Ectodermal cell (in vitro differentiated cells): Measurements from ENCODE around the gene CENPK.

Experiments
- H3K27ac ChIP-seq: 2 replicates; pipeline ENCODE4 v1.7.0; 2013; ENCODE audit warnings: mild to moderate bottlenecking, low read depth, low read length; ENCODE audit not compliant: insufficient read depth, poor library complexity, severe bottlenecking
- H3K27me3 ChIP-seq: 2 replicates; pipeline ENCODE4 v1.7.0; 2013; ENCODE audit warnings: mild to moderate bottlenecking, low read length; ENCODE audit not compliant: insufficient read depth, control insufficient read depth, poor library complexity, severe bottlenecking
- H3K36me3 ChIP-seq: one replicate; pipeline ENCODE4 v1.7.0; 2013; ENCODE audit warnings: low read length; ENCODE audit not compliant: control insufficient read depth, insufficient read depth
- H3K4me1 ChIP-seq: one replicate; pipeline ENCODE4 v1.7.0; 2013; ENCODE audit warnings: low read length; ENCODE audit not compliant: control insufficient read depth, insufficient read depth
- H3K4me3 ChIP-seq: 2 replicates; pipeline ENCODE4 v1.7.0; 2013; ENCODE audit warnings: low read depth, low read length, control low read depth; ENCODE audit not compliant: insufficient read depth
- H3K9me3 ChIP-seq: 2 replicates; pipeline ENCODE4 v1.7.0; 2013; ENCODE audit warnings: mild to moderate bottlenecking, low read length, moderate library complexity; ENCODE audit not compliant: control insufficient read depth
- WGBS, 2 experiments: methylation state at CpG; one replicate each; pipeline ENCODE4 v1.1.7; 2013; ENCODE audit warnings: missing lambda C conversion rate in 2 of 2; 5-methylcytosine and 5-hydroxymethylcytosine counted together

Gene CENPK

DNA sequence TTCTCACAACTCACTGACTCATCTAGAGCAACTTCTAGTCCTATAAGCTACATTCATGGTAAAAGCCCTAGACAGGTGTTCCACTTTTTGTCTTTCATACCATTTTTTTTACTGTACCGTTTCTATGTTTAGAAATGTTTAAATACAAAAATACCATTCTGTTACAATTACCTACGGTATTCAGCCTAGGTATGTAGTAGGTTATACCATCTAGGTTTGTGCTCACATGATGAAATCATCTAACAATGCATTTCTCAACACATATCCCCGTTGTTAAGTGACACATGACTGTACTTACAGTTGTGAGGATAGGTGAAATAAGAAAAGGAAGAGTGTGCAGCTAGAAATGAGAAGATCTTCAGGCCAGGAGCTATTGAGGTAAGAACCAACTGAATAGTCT is 6.2 kb downstream of the CENPK start:
- 92% methylated on average over 2 of the region's 3 CpGs; no CpG with 5 or more reads in 1 of the 2 experiments for WGBS, 2 experiments
- Histone ChIP-seq H3K27me3 (no peaks in the 10 kb centered on the region), H3K4me3 (no peak overlapping the region), H3K27ac (no peak overlapping the region), H3K9me3 (no peaks in the 10 kb centered on the region), H3K36me3 (peaks cover 7% of the 10 kb centered on the region), H3K4me1 (no peaks in the 10 kb centered on the region)

DNA sequence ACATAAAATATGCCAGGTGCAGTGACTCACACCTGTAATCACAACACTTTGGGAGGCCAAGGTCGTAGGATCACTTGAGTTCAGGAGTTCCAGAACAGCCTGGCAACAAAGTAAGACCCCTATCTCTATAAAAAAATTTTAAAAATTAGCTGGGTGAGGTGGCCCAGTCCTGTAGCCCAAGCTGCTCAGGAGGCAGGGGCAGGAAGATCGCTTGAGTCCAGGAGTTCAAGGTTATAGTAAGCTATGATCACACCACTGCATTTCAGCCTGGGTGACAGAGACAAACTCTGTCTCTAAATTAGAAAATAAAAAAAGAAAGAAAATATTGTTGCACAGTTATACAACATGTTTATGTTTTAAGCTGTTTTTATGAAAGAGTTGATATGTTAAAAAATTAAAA is 6.8 kb downstream of the CENPK start:
- WGBS, 2 experiments, result 96 to 97% methylated on average over 2 of the region's 2 CpGs
- Histone ChIP-seq H3K27me3 (no peaks in the 10 kb centered on the region), H3K36me3 (peaks cover 10% of the 10 kb centered on the region), H3K4me1 (no peaks in the 10 kb centered on the region), H3K9me3 (no peaks in the 10 kb centered on the region), H3K27ac (no peak overlapping the region), H3K4me3 (no peak overlapping the region)

DNA sequence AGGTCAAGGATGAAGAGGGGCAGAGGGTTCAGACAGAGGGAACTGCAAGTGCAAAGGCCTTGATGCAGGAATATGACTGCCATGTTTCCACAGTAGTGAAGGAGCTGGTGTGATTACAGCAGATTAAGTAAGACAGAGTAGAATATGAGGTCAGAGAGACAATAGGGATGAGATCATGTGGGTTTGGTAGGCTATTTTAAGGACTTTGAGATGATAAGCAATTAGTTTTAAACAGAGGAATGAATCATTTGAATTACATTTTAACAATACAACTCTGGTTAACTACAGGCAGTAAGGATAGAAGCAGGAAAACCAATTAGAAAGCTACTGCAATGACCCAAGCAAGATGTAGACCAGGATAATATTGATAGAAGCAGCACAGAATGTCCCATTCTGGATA is 7.7 kb downstream of the CENPK start:
- Histone ChIP-seq H3K27ac (no peak overlapping the region), H3K9me3 (no peaks in the 10 kb centered on the region), H3K4me3 (no peak overlapping the region), H3K27me3 (no peaks in the 10 kb centered on the region), H3K36me3 (peaks cover 10% of the 10 kb centered on the region), H3K4me1 (no peaks in the 10 kb centered on the region)

DNA sequence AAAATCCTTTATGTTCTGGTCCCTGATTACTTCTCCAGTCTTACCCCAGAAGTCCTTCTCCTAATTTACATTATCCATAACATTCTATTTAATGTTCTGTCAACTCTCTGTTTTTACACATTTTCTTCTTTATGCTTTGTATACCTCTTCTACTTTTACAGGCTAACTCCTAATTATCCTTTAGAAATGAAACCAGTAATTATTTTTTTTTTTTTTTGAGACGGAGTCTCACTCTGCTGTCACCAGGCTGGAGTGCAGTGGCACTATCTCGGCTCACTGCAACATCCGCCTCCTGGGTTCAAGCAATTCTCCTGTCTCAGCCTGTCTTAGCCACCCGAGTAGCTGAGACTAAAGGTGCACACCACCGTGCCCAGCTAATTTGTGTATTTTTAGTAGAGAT is 9.0 kb downstream of the CENPK start:
- peaks cover 10% of the 10 kb centered on the region for H3K36me3 ChIP-seq
- H3K4me1 ChIP-seq, result no peaks in the 10 kb centered on the region
- no peak overlapping the region for H3K27ac ChIP-seq
- H3K9me3 ChIP-seq, result no peaks in the 10 kb centered on the region
- H3K4me3 ChIP-seq, result no peak overlapping the region
- H3K27me3 ChIP-seq, result no peaks in the 10 kb centered on the region
- WGBS, 2 experiments, result 80 to 87% methylated on average over 5 of the region's 5 CpGs

DNA sequence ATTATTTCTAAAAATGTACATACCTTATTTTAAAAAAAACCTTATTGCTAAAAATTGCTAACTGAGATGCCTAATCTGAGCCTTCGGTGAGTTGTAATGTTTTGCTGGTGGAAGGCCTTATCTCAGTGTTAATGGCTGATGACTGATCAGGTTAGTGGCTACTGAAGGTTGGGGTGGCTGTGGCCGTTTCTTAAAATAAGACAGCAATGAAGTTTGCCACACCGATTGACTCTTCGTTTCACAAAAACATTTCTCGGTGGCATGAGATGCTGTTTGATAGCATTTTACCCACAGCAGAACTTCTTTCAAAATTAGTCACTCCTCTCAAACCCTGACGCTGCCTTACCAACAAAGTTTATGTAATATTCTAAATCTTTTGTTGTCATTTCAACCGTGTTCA is 14.7 kb downstream of the CENPK start:
- no peaks in the 10 kb centered on the region for H3K9me3 ChIP-seq
- H3K27ac ChIP-seq, result no peak overlapping the region
- H3K4me1 ChIP-seq, result no peaks in the 10 kb centered on the region
- 91 to 95% methylated on average over 7 of the region's 7 CpGs for WGBS, 2 experiments
- H3K36me3 ChIP-seq, result peaks cover 6% of the 10 kb centered on the region
- no peak overlapping the region for H3K4me3 ChIP-seq
- no peaks in the 10 kb centered on the region for H3K27me3 ChIP-seq

DNA sequence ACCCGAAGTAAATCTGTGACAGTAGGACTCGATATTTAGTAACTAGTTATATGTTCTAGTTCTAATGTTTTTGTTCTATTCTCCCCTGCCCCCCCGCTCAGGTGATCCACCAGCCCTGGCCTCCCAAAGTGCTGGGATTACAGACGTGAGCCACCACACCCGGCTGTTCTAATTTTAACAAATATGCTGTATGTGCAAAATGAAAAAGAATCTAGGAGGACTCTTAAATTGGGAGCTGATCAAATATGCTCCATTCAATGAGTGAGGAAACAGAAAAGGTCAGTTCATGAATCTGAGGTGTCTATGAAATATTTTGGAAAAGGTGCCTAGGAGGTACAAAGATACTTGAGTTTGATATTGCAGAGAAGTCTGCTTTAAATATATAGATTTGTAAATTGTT is 16.8 kb downstream of the CENPK start:
- 79 to 91% methylated on average over 4 to 5 of the region's 5 CpGs for whole genome bisulfite sequencing, 2 experiments
- H3K9me3 ChIP-seq, result no peaks in the 10 kb centered on the region
- no peaks in the 10 kb centered on the region for H3K27me3 ChIP-seq
- no peak overlapping the region for H3K27ac ChIP-seq
- peaks cover 14% of the 10 kb centered on the region for H3K36me3 ChIP-seq
- H3K4me3 ChIP-seq, result no peak overlapping the region
- no peaks in the 10 kb centered on the region for H3K4me1 ChIP-seq

DNA sequence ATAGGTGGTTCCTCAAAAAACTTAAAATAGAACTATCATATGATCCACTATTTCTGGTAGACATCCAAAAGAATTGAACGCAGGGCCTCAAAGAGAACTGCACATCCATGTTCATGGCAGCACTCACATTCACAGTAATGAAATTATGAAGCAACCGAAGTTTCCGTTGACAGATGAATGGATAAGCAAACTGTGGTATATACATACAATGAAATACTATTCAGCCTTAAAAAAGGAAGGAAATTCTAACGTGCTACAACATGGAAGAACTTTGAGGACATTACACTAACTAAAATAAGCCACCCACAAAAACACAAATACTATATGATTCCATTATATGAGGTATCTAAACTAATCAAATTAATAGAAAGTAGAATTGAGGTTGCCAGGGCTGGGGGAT is 18.5 kb downstream of the CENPK start:
- no peaks in the 10 kb centered on the region for H3K4me1 ChIP-seq
- no peaks in the 10 kb centered on the region for H3K9me3 ChIP-seq
- H3K36me3 ChIP-seq, result peaks cover 17% of the 10 kb centered on the region
- no peak overlapping the region for H3K4me3 ChIP-seq
- H3K27ac ChIP-seq, result no peak overlapping the region
- WGBS, 2 experiments, result 95 to 100% methylated on average over 1 of the region's 4 CpGs
- H3K27me3 ChIP-seq, result no peaks in the 10 kb centered on the region

DNA sequence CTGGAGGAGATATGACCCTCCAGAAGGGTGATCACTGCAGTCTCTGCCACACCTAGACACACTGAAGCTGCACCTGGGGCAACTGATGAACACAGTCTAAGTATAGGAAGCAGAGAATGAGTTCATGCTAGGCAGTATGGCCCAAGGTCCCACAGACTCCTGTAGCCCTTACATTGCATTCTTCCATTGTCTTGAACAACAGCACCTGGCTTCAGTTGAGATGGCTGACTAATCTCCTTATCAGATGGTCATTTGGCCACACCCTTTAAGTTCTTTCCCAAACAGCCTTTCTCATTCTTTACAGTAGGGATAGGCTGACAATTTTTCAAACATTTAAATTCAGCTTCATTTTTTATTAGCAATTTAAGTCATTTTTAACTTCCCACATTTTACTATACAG is 23.1 kb downstream of the CENPK start:
- H3K27ac ChIP-seq, result no peak overlapping the region
- peaks cover 17% of the 10 kb centered on the region for H3K36me3 ChIP-seq
- H3K4me3 ChIP-seq, result no peak overlapping the region
- no peaks in the 10 kb centered on the region for H3K4me1 ChIP-seq
- no peaks in the 10 kb centered on the region for H3K27me3 ChIP-seq
- no peaks in the 10 kb centered on the region for H3K9me3 ChIP-seq

DNA sequence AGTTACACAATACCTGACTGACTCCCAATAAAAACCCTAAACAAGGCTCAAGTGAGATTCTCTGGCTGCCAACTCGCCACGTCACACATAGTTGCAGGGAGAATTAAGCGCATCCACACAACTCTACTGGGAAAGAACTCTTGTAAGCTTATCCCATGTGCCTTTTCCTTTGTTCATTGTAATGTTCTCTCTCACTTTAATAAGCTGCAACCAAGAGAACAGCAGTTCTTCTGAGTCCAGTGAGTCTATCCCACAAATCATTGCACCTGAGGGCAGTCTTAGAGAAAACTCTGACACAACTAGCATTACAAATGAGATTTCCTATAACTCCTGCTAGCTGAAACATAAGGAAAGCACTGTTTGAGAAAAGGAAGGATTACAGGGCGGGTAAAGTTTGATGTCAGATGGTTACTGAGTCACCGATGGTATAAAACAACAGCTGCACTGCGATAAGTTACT is 27.4 kb downstream of the CENPK start:
- 94 to 95% methylated on average over 6 of the region's 6 CpGs for WGBS, 2 experiments
- H3K36me3 ChIP-seq, result no peaks in the 10 kb centered on the region
- H3K27ac ChIP-seq, result no peak overlapping the region
- no peaks in the 10 kb centered on the region for H3K9me3 ChIP-seq
- H3K27me3 ChIP-seq, result no peaks in the 10 kb centered on the region
- H3K4me1 ChIP-seq, result no peaks in the 10 kb centered on the region
- no peak overlapping the region for H3K4me3 ChIP-seq

DNA sequence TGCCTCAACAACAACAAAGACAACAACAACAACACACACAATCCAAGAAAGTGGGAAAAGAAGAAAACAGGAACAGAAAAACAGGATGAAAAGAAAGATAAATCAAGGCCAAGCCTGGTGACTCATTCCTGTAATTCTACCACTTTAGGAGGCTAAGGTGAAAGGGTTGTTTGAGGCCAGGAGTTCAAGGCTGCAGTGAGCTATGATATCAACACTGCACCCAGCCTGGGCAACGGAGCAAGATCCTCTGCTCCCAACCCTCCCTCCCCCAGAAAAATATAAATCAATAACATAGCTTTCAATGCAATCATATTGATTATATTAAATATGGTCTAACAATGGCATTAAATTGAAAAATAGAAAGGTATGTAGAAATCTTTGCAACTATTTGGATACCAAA is 32.1 kb downstream of the CENPK start:
- H3K36me3 ChIP-seq, result peaks cover 4% of the 10 kb centered on the region
- H3K27me3 ChIP-seq, result no peaks in the 10 kb centered on the region
- H3K4me3 ChIP-seq, result no peak overlapping the region
- H3K4me1 ChIP-seq, result no peaks in the 10 kb centered on the region
- WGBS, 2 experiments, result 100% methylated on average over 1 of the region's 1 CpG; no CpG with 5 or more reads in 1 of the 2 experiments
- no peaks in the 10 kb centered on the region for H3K9me3 ChIP-seq
- H3K27ac ChIP-seq, result no peak overlapping the region

DNA sequence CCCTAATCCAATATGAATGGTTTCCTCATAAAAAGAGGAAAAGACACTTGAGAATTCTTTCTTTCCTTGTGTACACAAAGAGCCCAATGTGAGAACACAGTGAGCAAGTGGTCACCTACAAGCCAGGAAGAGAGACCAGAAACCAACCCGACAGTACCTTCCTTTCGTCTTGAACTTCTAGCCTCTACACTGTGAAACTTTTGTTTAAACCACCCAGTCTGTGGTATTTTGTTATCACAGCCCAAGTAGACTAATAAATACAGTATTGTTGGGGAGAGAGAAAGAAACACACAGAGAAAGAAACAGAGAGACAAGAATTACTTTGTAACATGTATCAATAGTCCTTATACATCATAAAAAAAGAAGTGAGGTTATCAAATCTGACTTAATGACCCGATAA is 37.2 kb downstream of the CENPK start:
- Histone ChIP-seq H3K4me3 (no peak overlapping the region), H3K9me3 (no peaks in the 10 kb centered on the region), H3K36me3 (peaks cover 8% of the 10 kb centered on the region), H3K27ac (no peak overlapping the region), H3K4me1 (no peaks in the 10 kb centered on the region), H3K27me3 (no peaks in the 10 kb centered on the region)
- 94 to 97% methylated on average over 3 of the region's 3 CpGs for WGBS, 2 experiments
